Stimulated activated CD4-positive, alpha-beta T cell treated with anti-CD3 and anti-CD28 coated beads, Interleukin-15, amount 100 ng/mL, for 1 hour (primary cell): Measurements from ENCODE around the gene STXBP4.
"Not testable (repeated sequence)": the region's sequence is repeated elsewhere in the genome, so short reads cannot be mapped to it uniquely, and the experiment has no call there.

Experiments
- DNase-seq, 2 donors: peaks; one replicate each; pipeline ENCODE4 v3.0.0-alpha.2; 2020; ENCODE audit warnings: low read depth in 1 of 2, low spot score in 1 of 2

STXBP4 gene

GRCh38 chr17:55038291-55038690 is 69.7 kb downstream of the STXBP4 start:
- DNase-seq: no peak

- DNase-seq: no peak
Measured at GRCh38 chr17:55040611-55041010, 72.0 kb downstream of the STXBP4 start.

- DNase-seq: no peak
Measured at GRCh38 chr17:55053855-55054254, 85.3 kb downstream of the STXBP4 start.

- no peak for DNase-seq
Measured at GRCh38 chr17:55054429-55054828, 85.9 kb downstream of the STXBP4 start.

GRCh38 chr17:55056526-55056925 is 88.0 kb downstream of the STXBP4 start:
- DNase-seq: no peak

GRCh38 chr17:55057184-55057583 is 88.6 kb downstream of the STXBP4 start:
- no peak for DNase-seq

- DNase-seq: no peak
Measured at GRCh38 chr17:55059724-55060123, 91.2 kb downstream of the STXBP4 start.

GRCh38 chr17:55062921-55063320 is 94.4 kb downstream of the STXBP4 start:
- no peak for DNase-seq

GRCh38 chr17:55063885-55064874 is 95.6 kb downstream of the STXBP4 start:
- DNase-seq: no peak

- DNase-seq: no peak
Measured at GRCh38 chr17:55067697-55068439, 99.3 kb downstream of the STXBP4 start.

GRCh38 chr17:55068862-55069811 is 100.6 kb downstream of the STXBP4 start:
- no peak for DNase-seq

GRCh38 chr17:55069983-55070529 is 101.5 kb downstream of the STXBP4 start:
- DNase-seq: no peak

GRCh38 chr17:55072898-55073297 is 104.3 kb downstream of the STXBP4 start:
- no peak for DNase-seq

- DNase-seq: not testable (repeated sequence)
Measured at GRCh38 chr17:55073467-55073866, 104.9 kb downstream of the STXBP4 start.

GRCh38 chr17:55081559-55081958 is 113.0 kb downstream of the STXBP4 start:
- no peak for DNase-seq

- no peak for DNase-seq
Measured at GRCh38 chr17:55086635-55087058, 118.1 kb downstream of the STXBP4 start.

GRCh38 chr17:55089256-55089655 is 120.7 kb downstream of the STXBP4 start:
- no peak for DNase-seq

GRCh38 chr17:55090079-55090492 is 121.5 kb downstream of the STXBP4 start:
- no peak for DNase-seq

- DNase-seq: no peak
Measured at GRCh38 chr17:55093353-55093752, 124.8 kb downstream of the STXBP4 start.

GRCh38 chr17:55098765-55099164 is 130.2 kb downstream of the STXBP4 start:
- DNase-seq: no peak

- DNase-seq: no peak
Measured at GRCh38 chr17:55110521-55110920, 142.0 kb downstream of the STXBP4 start.
